HepG2 (cell line): ENCODE results near the gene CC2D1A.

Source experiments
- AFF4 ChIP-seq: sonication (generic); formaldehyde crosslinking; IDR thresholded peaks from 2 replicates; pipeline ENCODE4 v1.4.0; 2020; ENCODE audit warnings: missing genetic modification reagents
- CREB1 ChIP-seq, 2 experiments: fragments of 450-650 bp in 1 of 2; IDR thresholded peaks; 2 replicates each; pipeline ENCODE4 v1.6.1; 2016 to 2017; ENCODE audit warnings: control low read depth in 1 of 2, mild to moderate bottlenecking in 1 of 2, missing compliant biosample characterization in 1 of 2, missing genetic modification characterization in 1 of 2
- HDAC2 ChIP-seq: sonication (generic); formaldehyde crosslinking; IDR thresholded peaks from 2 replicates; pipeline ENCODE4 v1.4.0; 2020; ENCODE audit warnings: missing genetic modification reagents
- KLF11 ChIP-seq: IDR thresholded peaks from 2 replicates; pipeline ENCODE4 v1.6.1; 2016; ENCODE audit warnings: missing compliant biosample characterization
- NCOR1 ChIP-seq: fragments of 200-600 bp; sonication (generic); IDR thresholded peaks from 2 replicates; pipeline ENCODE4 v1.7.0; 2017; ENCODE audit warnings: antibody characterized with exemption, low read length, borderline replicate concordance
- PRDM15 ChIP-seq: sonication (generic); formaldehyde crosslinking; IDR thresholded peaks from 2 replicates; pipeline ENCODE4 v1.4.0; 2020; ENCODE audit warnings: missing genetic modification reagents
- REST ChIP-seq, 2 experiments: IDR thresholded peaks; 2 replicates each; pipeline ENCODE4 v1.6.1; 2011 to 2012; ENCODE audit warnings: low read length in 2 of 2, borderline replicate concordance in 1 of 2, low read depth in 1 of 2, mild to moderate bottlenecking in 1 of 2, moderate library complexity in 1 of 2
- TBP ChIP-seq: sonication (generic); formaldehyde crosslinking; IDR thresholded peaks from 2 replicates; pipeline ENCODE4 v1.5.0; 2020; ENCODE audit warnings: missing genetic modification reagents
- UBTF ChIP-seq: sonication (generic); formaldehyde crosslinking; IDR thresholded peaks from 2 replicates; pipeline ENCODE4 v1.4.0; 2020; ENCODE audit warnings: mild to moderate bottlenecking, missing genetic modification reagents
- ZBTB7A ChIP-seq: sonication (generic); formaldehyde crosslinking; IDR thresholded peaks from 2 replicates; pipeline ENCODE4 v1.8.0; 2022; ENCODE audit warnings: mild to moderate bottlenecking, missing genetic modification reagents
- ZMYM3 ChIP-seq: sonication (generic); formaldehyde crosslinking; IDR thresholded peaks from 2 replicates; pipeline ENCODE4 v1.5.1; 2020; ENCODE audit warnings: mild to moderate bottlenecking, missing genetic modification reagents
- ZNF501 ChIP-seq: sonication (generic); formaldehyde crosslinking; IDR thresholded peaks from 2 replicates; pipeline ENCODE4 v1.5.1; 2020; ENCODE audit warnings: mild to moderate bottlenecking, moderate library complexity, missing genetic modification reagents

DNA sequence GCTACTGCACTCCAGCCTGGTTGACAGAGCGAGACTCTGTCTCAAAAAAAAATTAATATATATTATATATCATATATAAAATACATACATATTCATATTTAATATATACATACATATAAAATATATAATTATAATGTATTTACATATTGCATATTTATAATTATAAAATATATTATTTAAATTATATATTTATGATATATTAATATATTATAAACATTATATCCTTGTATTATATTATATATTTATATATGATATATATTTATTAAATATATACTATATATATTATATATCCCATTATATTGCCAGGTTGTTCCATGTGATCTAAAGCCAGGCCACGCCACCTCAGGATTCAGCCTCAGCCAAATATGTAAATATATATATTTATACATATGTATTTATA lies 9.8 kb upstream of the CC2D1A start:
- TF ChIP-seq ZMYM3 (CRISPR knock-in tag) (no peak), PRDM15 (no peak), ZBTB7A (CRISPR knock-in tag) (no peak), NCOR1 (no peak), KLF11 (CRISPR knock-in tag) (no peak), HDAC2 (CRISPR knock-in tag) (no peak), CREB1 (IDR thresholded peaks at IDR 0.05) (no peak), CREB1 (CRISPR knock-in tag; IDR thresholded peaks at IDR 0.05) (no peak), REST (IDR thresholded peaks at IDR 0.05; ENCODE audit: borderline replicate concordance in 1 of 2, low read depth in 1 of 2, low read length in 2 of 2) (no peak), ZNF501 (CRISPR knock-in tag) (no peak), AFF4 (CRISPR knock-in tag) (no peak), UBTF (CRISPR knock-in tag) (no peak), TBP (CRISPR knock-in tag) (no peak)
